ENCODE data around the gene KAZALD1. TPM values are rescaled to one million over a fixed set of nuclear protein-coding genes. Genes with fewer than 3 reads are reported as not detected.

KAZALD1 gene
- total and polyA plus RNA-seq, 2 experiments from 2014 or later: 27.5 to 52.9 TPM

DNA sequence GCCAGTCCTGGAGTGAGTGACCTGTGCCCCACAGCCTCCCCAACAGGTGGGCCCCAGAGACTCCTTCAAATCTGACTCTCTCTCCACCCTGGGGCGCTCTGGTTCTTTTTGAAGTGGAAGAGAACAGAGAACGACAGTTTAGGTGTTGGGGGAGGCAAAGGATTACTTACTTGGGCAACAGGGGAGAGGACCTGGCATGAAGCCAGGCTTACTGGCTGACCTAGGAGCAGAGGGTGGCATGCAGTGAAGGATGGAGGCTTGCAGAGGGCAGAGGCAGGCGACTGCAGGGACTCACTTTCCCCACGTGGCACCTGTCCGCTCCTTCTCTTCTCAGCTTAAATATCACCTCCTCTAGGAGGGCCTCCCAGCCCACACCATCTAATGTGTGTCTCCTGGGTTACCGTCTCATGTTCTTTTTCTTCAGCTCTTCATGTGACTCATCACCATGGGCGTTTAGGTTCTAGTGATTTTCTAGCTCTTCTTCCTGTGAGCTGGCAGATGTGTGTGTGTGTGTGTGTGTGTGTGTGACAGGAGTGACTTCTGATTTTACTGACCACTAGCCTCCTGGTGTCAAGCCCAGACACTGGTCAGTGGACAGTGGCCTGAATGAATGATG lies 46.7 kb upstream of the KAZALD1 start:
- Histone ChIP-seq H3K36me3 (no peaks in the 10 kb centered on the region), H3K4me3 (no peak overlapping the region), H3K4me1 (ENCODE audit: low read depth) (peaks cover 14% of the 10 kb centered on the region), H3K9me3 (ENCODE audit: low read depth) (no peaks in the 10 kb centered on the region), H3K27me3 (peaks cover 20% of the 10 kb centered on the region), H3K27ac (no peak overlapping the region)
- TF ChIP-seq, protein P1, sequence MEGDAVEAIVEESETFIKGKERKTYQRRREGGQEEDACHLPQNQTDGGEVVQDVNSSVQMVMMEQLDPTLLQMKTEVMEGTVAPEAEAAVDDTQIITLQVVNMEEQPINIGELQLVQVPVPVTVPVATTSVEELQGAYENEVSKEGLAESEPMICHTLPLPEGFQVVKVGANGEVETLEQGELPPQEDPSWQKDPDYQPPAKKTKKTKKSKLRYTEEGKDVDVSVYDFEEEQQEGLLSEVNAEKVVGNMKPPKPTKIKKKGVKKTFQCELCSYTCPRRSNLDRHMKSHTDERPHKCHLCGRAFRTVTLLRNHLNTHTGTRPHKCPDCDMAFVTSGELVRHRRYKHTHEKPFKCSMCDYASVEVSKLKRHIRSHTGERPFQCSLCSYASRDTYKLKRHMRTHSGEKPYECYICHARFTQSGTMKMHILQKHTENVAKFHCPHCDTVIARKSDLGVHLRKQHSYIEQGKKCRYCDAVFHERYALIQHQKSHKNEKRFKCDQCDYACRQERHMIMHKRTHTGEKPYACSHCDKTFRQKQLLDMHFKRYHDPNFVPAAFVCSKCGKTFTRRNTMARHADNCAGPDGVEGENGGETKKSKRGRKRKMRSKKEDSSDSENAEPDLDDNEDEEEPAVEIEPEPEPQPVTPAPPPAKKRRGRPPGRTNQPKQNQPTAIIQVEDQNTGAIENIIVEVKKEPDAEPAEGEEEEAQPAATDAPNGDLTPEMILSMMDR (IDR thresholded peaks at IDR 0.05; ENCODE audit: low read depth, low read length): no peak
- DNase-seq (ENCODE audit: low read depth in 1 of 2, low spot score in 1 of 2): peak in 1 of 2 donors; percentile 53

DNA sequence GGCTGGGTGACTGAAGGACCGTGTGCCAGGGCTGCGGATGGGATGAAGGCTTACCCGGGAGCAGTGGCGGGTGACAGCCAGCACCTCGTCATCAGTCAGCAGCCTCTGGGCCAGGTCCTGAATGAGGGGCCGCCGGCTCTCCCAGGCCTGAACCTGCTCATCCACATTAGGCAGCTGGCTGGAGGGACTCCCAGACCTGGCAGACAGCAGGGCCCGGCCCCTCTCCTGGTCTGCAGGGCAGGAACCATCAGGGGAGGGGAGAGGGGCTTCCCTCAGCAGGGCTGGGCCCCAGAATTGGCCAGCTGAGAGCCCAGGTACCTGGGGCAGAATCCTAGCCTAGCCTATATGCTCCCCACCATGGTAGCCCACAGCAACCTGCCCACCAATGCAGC lies 46.2 kb upstream of the KAZALD1 start:
- no peaks in the 10 kb centered on the region for H3K9me3 ChIP-seq (ENCODE audit: low read depth)
- no peak overlapping the region for H3K4me3 ChIP-seq
- TF ChIP-seq, protein P1 (IDR thresholded peaks at IDR 0.05; ENCODE audit: low read depth, low read length): no peak
- H3K27me3 ChIP-seq: peaks cover 20% of the 10 kb centered on the region
- peaks cover 14% of the 10 kb centered on the region for H3K4me1 ChIP-seq (ENCODE audit: low read depth)
- H3K36me3 ChIP-seq: no peaks in the 10 kb centered on the region
- no peak overlapping the region for H3K27ac ChIP-seq
- no peak for DNase-seq (ENCODE audit: low read depth in 1 of 2, low spot score in 1 of 2)

DNA sequence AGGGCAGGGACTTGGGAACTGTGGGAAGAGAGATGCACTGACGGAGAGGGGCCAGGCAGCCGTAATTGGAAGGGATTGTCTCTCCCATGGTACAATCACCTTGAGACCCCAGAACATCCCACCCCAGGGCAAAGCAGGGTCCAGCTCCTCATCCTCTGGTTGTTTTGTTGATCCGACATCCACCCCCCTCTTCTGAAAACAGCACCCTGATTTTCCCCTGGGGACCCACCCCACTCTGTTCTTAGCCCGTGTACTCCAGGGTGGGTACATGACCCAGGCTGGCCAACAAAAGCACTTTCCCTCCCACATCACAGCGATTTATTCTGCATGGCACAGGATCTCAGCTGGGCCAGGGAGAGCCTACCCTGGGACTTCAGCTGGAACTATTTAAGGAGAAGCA lies 45.0 kb upstream of the KAZALD1 start:
- peaks cover 20% of the 10 kb centered on the region for H3K27me3 ChIP-seq
- no peak overlapping the region for H3K4me3 ChIP-seq
- no peaks in the 10 kb centered on the region for H3K9me3 ChIP-seq (ENCODE audit: low read depth)
- peaks cover 7% of the 10 kb centered on the region for H3K4me1 ChIP-seq (ENCODE audit: low read depth)
- no peaks in the 10 kb centered on the region for H3K36me3 ChIP-seq
- no peak for DNase-seq (ENCODE audit: low read depth in 1 of 2, low spot score in 1 of 2)
- H3K27ac ChIP-seq: no peak overlapping the region
- TF ChIP-seq, protein P1 (IDR thresholded peaks at IDR 0.05; ENCODE audit: low read depth, low read length): no peak

DNA sequence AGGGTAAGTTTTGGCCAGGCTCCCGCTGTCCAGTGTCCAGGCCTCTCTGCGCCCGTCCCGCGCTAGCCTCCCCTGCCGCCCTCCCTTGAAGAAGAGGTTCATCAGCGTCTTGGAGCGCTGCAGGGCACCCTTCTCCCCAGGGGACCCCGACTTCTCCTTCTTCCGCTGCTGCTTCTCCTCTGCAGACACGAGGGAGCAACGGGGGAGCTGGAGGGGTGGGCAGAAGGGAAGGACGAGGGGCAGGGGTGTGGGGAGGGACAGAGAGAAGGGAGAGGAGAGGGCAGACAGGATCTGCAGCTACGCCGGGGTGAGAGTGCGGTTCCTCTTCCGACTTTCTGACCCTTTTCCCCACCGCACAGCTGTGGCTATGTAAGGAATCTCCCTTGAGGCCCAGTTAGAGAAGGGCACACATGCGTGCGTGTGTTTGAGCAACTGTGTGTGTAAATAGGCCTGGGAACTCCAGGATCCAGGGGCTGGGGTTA lies 43.6 kb upstream of the KAZALD1 start:
- peaks cover 20% of the 10 kb centered on the region for H3K27me3 ChIP-seq
- TF ChIP-seq, protein P1 (IDR thresholded peaks at IDR 0.05; ENCODE audit: low read depth, low read length): no peak
- no peak for DNase-seq (ENCODE audit: low read depth in 1 of 2, low spot score in 1 of 2)

DNA sequence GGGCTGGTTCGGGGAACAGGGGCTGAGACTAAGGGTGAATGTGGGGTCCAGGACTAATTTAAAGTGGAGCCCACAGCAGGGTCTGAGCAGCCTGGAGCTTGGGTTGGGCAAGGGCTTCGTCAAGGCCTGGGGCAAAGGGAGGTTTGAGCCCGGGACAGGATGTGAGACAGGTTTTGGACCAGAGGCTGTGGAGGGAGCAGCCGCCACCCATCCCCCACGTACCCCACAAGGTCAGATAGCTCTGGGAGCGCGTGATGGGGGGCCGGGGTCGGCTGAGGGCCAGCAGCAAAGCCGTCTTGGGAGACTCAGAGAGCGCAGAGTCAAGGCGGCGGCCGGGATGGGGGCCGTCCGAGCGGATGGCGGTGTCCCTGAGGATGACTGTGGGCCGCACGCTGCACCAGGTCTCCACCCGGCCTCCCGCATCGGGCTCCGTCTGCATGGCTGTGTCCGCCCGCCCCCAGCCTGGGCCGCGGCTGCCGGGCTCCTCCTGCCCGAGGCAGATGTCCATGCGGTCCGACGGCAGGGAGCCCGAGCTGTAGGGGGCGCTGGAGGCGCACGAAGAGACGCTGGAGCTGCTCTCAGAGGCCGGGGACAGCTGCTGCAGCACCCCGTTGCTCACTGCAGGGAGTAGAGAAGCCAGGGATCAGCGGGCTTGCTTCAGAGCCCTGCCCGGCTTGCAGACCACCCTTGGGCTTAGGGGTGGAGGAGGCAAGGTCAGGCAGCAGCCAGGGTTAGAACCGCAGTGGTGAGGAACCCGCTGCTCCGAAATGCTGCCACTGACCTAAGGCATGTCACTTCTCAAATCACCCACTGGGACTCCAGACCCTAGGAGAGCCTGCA lies 43.0 kb upstream of the KAZALD1 start:
- TF ChIP-seq, protein P1 (IDR thresholded peaks at IDR 0.05; ENCODE audit: low read depth, low read length): peak; percentile 80
- H3K4me1 ChIP-seq (ENCODE audit: low read depth): peaks cover 3% of the 10 kb centered on the region
- DNase-seq (ENCODE audit: low read depth in 1 of 2, low spot score in 1 of 2): peak; percentile 87 to 89
- H3K4me3 ChIP-seq: no peak overlapping the region
- no peaks in the 10 kb centered on the region for H3K36me3 ChIP-seq
- no peaks in the 10 kb centered on the region for H3K9me3 ChIP-seq (ENCODE audit: low read depth)
- peaks cover 20% of the 10 kb centered on the region for H3K27me3 ChIP-seq
- no peak overlapping the region for H3K27ac ChIP-seq

More for the DNA sequence above, 43.6 kb upstream of the KAZALD1 start:
- no peak overlapping the region for H3K4me3 ChIP-seq
- no peaks in the 10 kb centered on the region for H3K36me3 ChIP-seq
- peaks cover 3% of the 10 kb centered on the region for H3K4me1 ChIP-seq (ENCODE audit: low read depth)
- H3K27ac ChIP-seq: no peak overlapping the region
- H3K9me3 ChIP-seq (ENCODE audit: low read depth): no peaks in the 10 kb centered on the region
